IPS-18c (cell line): Measurements from ENCODE around the gene KIRREL1.

ENCODE experiments used
- H3K4me3 ChIP-seq: 2 replicates; pipeline ENCODE4 v1.7.0; 2013; ENCODE audit warnings: low read depth, mild to moderate bottlenecking, low read length, moderate library complexity; ENCODE audit not compliant: insufficient read depth
- H3K9me3 ChIP-seq: one replicate; pipeline ENCODE4 v1.6.1; 2013; ENCODE audit warnings: mild to moderate bottlenecking, low read length, moderate library complexity; ENCODE audit not compliant: control insufficient read depth, insufficient read depth

Gene KIRREL1

GRCh38 chr1:157968508-157968907 lies 24.9 kb upstream of the KIRREL1 start:
- peaks cover 3% of the 10 kb centered on the region for H3K9me3 ChIP-seq
- H3K4me3 ChIP-seq: no peak overlapping the region

DNA sequence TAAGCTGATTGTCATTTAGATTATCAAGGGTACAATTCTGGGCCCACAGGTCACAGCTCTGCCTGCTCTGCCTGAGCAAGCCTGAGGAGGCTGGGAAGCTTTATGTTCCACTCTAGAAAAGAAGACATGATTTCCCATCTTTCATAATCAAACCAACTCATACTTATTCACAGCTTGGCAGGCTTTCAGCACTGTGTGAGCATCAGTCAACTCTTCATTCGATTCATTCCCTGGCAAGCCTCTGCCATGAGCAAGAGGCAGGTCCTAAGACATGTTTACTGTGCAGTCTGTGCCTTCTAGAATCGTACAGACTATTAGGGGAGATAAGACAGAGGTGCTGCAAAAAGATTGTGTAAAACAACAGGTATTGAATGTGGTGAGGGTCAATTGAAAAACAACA lies 24.5 kb upstream of the KIRREL1 start:
- H3K4me3 ChIP-seq: no peak overlapping the region
- H3K9me3 ChIP-seq: peaks cover 3% of the 10 kb centered on the region

DNA sequence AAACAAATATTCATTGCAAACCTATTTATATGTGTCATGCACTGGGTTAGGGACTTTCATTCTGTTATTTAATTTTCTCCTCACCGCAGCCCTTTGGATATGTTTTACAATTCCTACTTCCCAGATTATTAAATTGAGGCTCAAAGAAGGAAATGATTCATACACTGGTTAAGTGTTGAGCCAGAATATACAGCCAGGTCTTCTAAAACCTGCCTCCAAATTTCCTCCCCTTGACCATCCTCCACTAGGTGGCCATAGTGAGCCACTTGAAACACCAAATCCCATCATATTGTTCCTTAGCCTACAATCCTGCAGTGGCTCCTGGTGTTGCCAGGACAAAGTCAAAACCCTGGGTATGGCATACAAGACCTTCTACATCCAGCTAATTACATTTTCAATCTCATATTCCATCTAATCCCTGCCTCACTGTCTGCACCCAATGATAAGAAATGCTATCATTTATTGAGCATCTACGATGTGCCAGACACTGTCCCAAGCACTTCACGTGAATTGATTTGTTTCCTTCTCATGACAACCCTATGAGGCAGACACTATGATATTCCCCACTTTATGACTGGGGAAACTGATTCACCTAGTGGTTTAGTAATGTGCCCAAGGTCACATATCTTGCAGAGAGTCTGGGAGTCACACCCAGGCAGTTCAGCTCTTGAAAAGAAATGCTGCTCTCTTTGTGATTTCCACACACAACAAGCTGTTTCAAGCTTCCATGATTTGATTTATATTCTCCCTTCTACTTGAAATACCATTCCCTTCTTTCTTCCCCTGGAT lies 23.6 kb upstream of the KIRREL1 start:
- peaks cover 3% of the 10 kb centered on the region for H3K9me3 ChIP-seq

GRCh38 chr1:157971769-157972168 lies 21.7 kb upstream of the KIRREL1 start:
- no peak overlapping the region for H3K4me3 ChIP-seq
- peaks cover 3% of the 10 kb centered on the region for H3K9me3 ChIP-seq

More for the DNA sequence above, 23.6 kb upstream of the KIRREL1 start:
- H3K4me3 ChIP-seq: no peak overlapping the region

- no peak overlapping the region for H3K4me3 ChIP-seq
- peaks cover 3% of the 10 kb centered on the region for H3K9me3 ChIP-seq
These were observed 18.1 kb upstream of the KIRREL1 start for GRCh38 chr1:157975228-157975950.

DNA sequence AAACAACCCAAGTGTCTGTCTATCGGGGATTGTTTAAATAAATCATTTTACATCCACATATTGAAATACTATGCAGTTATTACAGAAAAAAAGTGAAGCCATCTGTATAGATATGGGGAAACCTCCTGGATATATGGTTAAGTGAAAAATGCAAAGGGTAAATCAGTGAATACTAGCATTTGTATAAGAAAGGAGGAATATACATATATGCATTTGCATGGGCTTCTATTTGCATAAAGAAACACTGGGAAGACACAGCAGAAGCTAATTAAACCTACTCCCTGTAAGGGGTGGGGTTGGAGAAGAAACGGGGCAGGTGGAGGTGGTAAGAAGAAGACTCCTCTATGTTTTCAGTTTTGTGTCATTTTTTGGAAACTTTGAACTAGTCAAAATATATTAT lies 16.6 kb upstream of the KIRREL1 start:
- Histone ChIP-seq H3K4me3 (no peak overlapping the region), H3K9me3 (no peaks in the 10 kb centered on the region)

DNA sequence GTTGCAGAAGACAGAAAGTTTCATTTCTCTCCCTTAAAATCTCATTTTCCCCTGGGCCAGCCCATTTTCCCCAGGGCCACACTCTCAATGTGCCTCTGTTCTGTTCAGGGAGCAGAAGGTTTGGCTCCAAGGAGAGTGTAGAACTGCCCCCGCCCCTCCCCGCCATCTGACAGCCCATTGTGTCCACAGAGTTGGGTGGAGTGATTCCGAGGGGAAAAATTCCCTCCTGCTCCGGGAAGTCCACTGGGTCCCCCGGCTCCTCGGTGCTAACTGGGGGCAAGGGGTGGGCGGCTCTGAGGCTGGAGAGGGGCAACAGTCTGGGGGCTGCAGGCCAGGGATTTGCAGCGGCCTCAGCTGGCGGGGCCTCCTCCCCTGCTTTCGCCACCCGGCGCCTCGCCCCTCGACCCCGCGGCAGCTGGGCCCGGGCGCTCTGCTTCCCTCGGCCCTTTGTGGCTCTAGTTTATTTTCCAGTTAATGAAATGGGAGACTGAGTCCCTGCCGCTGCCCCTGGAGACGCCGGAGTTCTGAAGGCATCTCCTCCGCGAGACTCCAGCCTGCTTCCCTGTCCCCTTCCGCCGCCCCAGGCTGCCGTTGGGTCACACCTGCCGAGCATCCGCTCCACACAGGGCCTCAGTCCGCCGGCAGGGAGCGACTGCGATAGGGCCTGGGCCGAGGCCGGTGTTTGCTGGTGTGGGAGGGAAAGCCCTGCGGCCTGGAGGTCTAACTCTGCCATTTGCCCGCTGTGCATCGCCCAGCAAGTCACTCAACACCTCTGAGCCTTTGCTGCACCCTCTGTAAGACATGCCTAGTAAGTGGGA lies 14.7 kb upstream of the KIRREL1 start:
- Histone ChIP-seq H3K4me3 (no peak overlapping the region; the same call in 1 of the 2 replicates), H3K9me3 (no peaks in the 10 kb centered on the region)

DNA sequence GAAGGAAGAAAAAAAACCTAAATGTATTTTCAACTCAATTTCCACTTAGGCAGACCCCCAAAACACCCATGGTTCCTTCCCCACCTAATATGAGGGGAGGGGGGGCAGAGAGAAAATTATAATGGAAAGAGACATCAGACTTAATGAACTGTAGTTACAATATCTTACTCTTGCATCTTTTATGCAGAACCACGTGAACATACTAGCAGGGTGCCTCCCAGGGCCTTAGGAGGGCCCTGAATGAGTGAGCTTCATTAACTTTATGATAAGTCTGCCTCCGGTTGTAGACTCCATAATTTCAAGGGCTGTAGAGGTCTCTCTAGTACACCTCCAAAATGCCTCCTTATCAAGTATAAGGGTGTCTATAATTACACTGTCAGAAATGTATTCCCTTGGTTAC lies 11.3 kb upstream of the KIRREL1 start:
- no peaks in the 10 kb centered on the region for H3K9me3 ChIP-seq
- H3K4me3 ChIP-seq: no peak overlapping the region

GRCh38 chr1:157983787-157984186 lies 9.7 kb upstream of the KIRREL1 start:
- Histone ChIP-seq H3K9me3 (no peaks in the 10 kb centered on the region), H3K4me3 (no peak overlapping the region)

GRCh38 chr1:157984469-157984868 lies 9.0 kb upstream of the KIRREL1 start:
- Histone ChIP-seq H3K9me3 (no peaks in the 10 kb centered on the region), H3K4me3 (no peak overlapping the region)

- H3K4me3 ChIP-seq: no peak overlapping the region
- no peaks in the 10 kb centered on the region for H3K9me3 ChIP-seq
These were observed 8.0 kb upstream of the KIRREL1 start for GRCh38 chr1:157985473-157985872.

DNA sequence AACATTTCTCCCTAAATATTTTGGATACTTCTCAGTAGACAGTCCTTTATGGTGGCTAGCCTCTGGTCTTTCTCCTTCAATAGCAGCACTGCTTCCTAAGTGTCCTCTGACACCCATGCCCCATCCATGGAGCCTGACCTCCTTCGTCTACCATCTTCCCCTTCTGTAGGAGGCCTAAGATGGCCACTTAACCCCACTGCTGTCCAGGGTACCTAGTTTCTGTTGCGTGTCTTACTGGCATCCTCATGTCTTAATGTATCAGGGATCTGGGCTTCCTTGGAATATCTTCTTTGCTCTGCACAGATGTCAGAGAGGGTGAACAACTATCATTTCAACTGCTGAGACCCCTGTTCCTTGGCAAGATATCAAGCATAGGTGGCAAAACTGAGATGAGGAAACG lies 5.4 kb upstream of the KIRREL1 start:
- no peak overlapping the region for H3K4me3 ChIP-seq
- no peaks in the 10 kb centered on the region for H3K9me3 ChIP-seq

GRCh38 chr1:157992031-157992832 lies 1.2 kb upstream of the KIRREL1 start:
- no peaks in the 10 kb centered on the region for H3K9me3 ChIP-seq
- no peak overlapping the region for H3K4me3 ChIP-seq

- Histone ChIP-seq H3K9me3 (no peaks in the 10 kb centered on the region), H3K4me3 (peak overlapping the region; percentile 82)
These were observed 655 bp upstream of the KIRREL1 start for GRCh38 chr1:157992833-157993146.

- H3K4me3 ChIP-seq: peak overlapping the region; percentile 82
These were observed 617 bp downstream of the KIRREL1 start for GRCh38 chr1:157993918-157994605.

GRCh38 chr1:157994704-157995582 lies 1.5 kb downstream of the KIRREL1 start:
- Histone ChIP-seq H3K9me3 (no peaks in the 10 kb centered on the region), H3K4me3 (peak overlapping the region; percentile 82)

More at GRCh38 chr1:157993918-157994605, 617 bp downstream of the KIRREL1 start:
- no peaks in the 10 kb centered on the region for H3K9me3 ChIP-seq
